CD4-positive, alpha-beta T cell treated with Interleukin-2 at 100 ng/mL for 4 hours (primary cell): ENCODE measurements around the gene CSTF3.
A peak's percentile ranks its signal among the peaks of the same experiment; 100 is the strongest.
"Not testable (repeated sequence)": the region's sequence is repeated elsewhere in the genome, so short reads cannot be mapped to it uniquely, and the experiment has no call there.

Experiments
- DNase-seq: peaks from one replicate; pipeline ENCODE4 v3.0.0-alpha.2; 2020; ENCODE audit warnings: low spot score

Gene CSTF3

DNA sequence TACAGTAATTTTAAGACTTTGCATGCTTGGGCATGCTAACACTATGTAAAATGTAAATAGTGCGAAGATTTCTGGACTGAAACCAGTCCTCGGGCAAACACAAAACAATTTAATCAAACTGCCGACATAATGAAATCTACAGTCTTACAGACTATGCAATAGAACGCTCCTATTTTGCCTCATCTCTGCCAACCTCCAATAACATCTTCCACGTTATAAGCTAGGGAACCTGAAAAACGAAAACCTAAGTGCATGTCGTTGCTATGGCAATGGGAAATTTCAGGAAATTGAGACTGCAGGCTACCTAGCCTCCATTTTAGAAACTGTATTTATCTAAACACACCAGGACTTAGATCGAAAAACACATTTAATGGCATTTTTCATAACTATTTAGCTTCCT, 1.1 kb downstream of the CSTF3 start:
- DNase-seq, result peak; percentile 12

DNA sequence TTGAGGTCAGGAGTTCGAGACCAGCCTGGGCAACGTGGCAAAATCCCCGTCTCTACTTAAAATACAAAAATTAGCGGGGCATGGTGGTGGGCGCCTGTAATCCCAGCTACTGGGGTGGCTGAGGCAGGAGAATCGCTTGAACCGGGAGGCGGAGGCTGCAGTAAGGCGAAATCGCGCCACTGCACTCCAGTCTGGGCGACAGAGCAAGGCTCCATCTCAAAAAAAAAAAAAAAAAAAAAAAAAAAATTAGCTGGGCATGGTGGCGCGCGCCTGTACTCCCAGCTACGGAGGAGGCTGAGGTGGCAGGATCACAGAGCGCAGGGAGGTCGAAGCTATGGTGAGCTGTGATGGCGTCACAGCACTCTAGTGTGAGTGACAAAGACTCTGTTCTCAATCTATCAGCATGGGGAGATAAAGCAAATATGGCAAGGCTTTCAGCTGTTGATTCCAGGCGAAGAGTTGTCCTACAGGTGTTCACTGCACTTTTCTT, 1.9 kb downstream of the CSTF3 start:
- DNase-seq, result not testable (repeated sequence)

DNA sequence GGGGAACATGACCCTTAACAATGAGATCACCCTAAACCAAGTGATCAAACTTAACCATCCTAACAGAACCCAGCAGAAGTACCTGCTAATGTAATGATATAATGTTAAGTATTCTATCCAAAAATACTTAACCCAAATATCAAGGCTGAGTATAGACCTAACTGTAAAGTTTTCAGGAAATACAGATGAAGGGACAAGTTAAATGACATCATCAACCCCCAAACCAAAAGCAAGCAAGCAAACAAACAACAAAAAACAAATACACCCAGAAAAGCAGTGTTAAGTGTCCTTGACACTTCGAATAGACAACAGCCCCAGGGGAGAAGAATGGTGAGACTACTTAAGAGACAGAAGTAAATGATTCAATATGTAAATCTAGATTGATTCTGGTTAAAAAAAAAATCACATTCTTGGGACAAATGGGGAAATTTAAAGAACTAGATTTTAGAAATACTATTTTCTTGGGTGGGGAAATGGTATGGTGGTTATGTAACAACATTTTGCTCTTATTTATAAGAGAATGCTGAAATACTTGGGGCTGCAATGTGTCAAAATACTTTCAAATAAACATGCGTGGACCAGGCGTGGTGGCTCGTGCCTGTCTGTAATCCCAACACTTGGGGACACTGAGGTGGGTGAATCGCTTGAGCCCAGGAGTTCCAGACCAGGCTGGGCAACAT, 2.5 kb downstream of the CSTF3 start:
- no peak for DNase-seq

DNA sequence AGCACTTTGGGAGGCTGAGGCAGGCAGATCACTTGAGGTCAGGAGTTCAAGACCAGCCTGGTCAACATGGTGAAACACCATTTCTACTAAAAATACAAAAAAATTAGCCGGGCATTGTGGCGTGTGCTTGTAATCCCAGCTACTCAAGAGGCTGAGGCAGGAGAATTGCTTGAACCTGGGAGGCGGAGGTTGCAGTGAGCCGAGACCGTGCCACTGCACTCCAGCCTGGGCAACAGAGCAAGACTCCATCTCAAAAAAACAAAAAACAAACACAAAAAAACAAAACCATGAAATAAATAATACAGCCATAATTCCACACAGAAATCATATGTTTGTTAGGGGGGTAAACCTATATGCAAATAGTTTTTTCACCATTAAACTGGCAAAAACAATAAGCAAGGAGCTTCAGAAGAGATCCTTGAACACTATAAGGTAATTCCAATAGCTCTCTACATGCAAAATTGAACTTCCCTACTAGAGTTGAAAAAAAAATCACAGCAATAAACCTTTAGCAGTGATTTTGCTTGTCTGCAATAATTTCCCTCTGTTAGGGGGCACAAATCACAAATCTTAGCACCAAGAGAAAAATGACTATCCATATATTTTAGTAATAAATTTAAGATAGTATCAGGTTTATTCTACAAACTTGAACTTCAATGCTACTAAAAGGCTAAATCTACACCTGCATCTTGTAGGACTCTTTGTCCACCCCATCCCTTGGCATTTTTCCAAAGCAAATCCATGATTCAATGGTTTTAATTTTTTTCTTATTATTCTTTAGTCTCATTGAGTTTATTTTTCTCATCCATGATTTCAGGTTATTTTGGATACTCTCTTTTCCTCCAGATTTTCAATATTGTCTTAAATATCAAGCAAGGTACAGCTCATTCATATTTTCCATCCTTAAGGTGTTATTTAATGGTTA, 3.9 kb downstream of the CSTF3 start:
- no peak for DNase-seq

DNA sequence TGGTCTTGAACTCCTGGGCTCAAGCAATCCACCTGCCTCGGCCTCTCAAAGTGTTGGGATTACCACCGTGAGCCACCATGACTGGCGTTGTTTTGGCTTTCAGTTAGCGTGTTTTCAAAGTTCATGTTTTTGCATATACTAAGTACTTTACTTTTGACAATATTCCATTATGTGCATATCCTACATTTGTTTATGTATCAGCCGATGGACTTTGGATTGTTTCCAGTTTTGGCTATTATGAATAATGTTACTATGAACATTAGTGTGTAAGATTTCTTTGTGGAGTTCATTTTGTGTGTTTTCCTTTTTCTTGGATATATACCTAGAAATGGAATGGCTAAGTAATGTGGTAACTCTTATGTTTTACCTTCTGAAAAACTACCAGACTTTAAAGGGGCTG, 9.9 kb downstream of the CSTF3 start:
- DNase-seq, result no peak

DNA sequence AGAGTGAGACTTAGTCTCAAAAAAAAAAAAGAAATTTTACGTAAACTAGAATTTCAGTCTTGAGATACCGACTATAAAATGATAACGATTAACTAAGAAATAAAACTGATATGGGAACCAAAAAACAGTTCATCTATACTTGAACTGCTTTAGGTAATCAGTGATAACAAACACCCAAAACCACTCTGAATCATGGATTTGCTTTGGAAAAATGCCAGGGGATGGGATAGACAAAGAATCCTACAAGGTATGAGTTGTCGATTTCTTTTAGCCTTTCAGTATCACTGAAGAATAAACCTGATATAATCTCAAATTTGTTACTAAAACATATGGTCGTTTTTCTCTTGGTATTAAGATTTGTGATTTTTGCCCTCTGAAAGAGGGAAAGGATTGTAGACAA, 13.7 kb downstream of the CSTF3 start:
- DNase-seq, result no peak

DNA sequence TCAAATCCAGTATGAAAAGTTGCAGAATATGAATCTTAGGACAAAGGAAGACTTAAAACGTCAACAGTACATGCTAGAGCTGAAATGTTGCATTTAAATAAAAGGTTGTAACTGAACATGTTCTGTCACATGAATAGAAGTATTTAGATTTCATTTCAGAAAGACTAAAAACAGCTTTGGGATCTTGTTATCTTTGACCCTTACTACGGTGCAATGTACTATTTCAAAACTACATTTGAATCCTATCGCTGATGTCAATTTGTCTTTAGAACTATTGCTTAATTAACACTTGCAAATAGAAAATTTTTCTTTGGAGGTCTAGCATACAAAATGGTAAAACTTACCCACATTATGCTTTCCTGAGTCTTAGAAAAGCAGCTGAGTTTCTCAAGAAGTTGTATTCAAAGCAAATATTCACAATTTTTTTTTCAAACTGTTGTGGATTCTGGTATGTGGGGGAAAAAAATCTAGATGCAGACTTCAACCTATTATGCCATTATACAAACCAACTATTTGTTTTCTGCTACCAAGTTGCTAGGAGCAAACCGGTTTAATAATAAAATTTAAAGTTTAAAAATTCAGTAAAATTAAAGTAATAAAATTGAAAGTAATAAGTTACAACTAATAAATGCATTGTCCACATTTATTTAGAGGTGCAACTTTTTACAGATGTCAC, 25.4 kb downstream of the CSTF3 start:
- no peak for DNase-seq

DNA sequence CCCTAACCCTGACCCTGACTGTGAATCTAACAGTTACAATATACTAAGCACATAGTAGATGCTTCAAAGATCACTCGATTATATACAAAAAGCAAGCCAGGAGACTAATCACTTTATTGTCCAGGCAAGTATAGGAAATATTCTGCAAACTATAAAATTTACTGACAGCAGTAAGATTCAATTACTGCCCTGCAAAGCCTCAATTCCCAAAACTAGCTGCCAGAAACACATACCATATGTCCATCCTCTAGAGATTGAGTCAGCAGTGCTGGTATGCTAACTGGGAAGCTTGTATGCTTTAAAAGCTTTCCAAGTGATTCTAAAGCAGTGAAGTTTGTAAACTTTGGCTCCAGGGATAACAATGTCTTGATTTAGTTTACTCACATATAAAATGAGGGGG, 26.1 kb downstream of the CSTF3 start:
- DNase-seq, result no peak

DNA sequence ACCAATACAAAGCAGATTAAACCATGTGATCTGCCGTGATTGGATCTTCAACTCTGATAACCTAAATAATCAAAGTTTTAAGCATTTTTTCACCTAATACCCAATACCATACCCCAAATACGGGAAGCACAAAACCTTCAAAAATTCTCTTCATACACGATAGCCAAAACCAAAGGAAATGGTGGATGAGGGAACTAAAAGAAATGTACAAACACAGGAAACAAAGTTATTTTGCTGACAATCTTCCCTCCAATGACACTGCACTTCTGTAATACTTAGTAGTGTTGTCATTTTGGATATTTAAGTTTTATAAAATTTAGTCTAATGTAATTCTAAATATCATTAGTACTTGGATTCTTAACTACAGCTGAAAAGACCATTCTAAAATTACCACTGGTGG, 27.0 kb downstream of the CSTF3 start:
- DNase-seq, result no peak

DNA sequence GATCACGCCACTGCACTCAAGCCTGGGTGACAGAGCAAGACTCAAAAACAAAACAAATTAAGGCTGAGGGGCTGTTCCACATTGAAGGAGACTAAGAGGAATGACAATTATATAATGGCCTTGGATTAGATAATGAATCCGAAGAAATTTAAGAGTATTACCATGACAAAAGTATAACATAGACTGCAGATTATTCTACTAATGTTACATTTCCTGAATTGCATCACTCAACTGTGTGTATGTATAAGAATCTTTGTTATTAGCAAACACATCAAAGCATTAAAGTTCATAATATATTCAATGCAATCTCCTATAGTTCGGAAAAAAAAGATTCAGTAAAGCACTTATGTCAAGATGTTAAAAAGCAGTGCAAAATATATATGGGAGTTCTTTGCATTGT, 27.5 kb downstream of the CSTF3 start:
- no peak for DNase-seq

DNA sequence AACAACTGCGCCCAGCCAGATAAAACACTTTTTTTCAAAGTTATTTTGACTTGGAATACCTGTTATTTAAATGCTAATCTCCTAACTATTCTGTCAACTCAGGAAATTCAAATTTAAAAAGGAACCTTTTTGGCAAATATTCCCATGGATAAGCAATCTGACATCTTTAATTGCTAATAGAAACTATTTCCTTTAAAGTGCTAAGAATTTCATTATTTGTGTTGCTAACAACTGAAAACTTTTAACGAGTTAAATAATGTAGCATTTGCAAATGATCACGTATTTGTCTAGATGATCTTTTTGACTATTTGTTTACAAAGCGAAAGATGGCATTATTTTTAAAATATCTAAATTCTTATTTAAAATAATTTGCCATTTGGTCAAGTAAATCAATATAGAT, 28.8 kb downstream of the CSTF3 start:
- no peak for DNase-seq

DNA sequence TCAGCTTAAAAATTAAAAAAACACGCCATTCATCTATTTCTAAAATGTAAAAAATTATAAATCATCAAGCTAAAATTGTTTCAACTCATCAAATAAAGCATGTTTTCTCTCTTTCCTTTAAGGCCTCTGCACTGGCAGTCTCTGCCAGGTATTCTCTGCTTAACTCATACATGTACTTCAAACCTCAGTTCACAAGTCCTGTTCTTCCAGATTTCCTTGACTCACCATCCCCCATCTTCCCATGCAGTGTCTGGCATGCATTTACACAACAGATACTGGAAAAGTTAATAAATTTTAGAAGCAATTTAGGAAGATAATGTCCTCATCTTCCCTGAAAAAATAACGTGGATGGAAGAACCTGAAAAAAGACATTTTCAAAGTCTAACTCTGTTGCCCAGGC, 32.5 kb downstream of the CSTF3 start:
- DNase-seq, result no peak

DNA sequence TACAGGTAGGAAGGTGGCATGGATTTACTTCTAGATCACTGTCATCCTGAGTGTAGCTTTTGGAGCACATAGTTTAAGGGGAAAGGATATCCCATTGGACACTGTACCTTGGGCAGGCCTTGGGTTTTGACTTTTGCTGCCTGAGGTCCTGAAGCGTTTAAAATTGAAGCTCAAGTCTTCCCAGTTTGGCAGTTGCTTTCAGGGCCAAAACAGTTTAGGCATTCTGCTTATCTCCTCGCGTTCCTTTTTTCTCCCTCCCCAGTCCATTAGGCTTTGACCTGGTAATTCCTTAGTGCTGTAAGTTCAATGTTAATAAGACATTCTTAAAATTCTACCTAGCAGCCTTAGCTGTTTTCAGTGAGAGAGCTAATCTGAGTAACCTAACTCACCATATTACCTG, 35.7 kb downstream of the CSTF3 start:
- no peak for DNase-seq

DNA sequence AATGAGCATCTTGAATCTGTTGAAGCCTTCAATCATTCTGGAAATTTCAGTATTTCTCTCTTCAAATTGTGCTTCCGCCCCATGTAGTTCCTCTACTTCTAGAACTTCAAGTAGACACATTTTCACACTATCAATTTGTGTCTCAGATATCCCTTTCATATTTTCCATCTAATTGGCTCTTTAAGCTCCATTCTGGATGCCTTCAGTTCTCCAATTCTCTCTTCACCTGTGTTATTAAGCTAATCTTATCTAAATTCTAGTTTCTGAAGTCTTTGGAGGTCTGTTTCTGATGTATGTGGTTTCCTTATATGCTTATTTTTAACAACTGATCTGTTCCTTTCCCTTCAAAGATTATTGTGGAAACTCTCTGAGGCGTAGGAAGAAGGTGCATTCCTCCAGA, 36.3 kb downstream of the CSTF3 start:
- DNase-seq, result no peak

DNA sequence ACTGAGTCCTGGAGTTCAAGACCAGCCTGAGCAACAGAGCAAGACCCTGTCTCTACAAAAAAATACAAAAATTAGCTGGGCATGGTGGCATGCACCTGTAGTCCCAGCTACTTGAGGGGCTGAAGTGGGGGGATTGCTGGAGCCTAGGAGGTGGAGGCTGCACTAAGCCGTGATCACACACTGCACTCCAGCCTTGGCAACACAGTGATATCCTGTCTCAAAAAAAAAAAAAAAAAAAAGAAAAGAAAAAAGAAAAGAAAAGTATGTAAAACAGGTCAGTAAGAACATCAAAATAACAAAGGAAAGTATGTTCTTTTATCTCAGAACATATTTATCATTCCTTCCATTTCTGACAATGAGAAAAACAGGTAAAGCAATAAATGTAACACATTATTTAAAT, 38.6 kb downstream of the CSTF3 start:
- DNase-seq, result not testable (repeated sequence)

DNA sequence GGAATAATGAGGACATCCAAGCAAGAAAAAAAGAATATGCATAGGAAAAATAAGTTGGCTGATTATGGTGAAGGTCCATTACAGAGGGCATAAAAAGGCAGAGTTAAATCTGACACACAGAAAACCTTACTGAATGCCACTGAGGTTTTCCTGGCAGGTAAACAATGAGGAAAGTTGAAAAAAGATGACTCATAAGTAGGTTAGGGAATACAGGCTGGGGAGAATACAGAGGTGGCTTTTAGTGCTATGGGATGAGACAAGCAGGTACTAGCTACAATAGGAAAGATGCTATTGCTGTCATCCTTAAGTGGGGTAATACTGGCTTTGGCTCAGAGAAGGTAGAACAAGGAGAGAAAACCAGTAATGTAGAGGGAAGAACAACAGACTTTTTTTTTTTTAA, 44.7 kb downstream of the CSTF3 start:
- no peak for DNase-seq

DNA sequence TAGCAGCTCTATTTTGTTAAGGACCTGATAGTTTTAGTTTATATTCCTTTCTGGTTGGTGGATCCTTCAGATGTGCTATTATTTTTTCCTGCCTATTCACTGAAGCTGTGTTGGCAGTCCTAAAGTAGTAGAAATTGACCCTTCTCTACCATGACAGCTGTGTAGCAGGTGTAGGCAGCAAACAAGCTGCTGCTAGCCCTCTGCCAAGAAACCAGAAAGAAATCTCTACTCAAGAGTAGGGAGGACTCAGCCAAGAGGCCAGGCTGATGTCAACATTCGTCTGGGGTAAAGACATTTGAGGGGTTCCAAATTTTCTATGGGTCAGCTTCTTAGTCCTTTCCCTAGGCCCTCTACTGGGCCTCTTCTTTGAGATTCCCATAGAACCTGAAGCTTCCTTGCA, 51.2 kb downstream of the CSTF3 start:
- no peak for DNase-seq

DNA sequence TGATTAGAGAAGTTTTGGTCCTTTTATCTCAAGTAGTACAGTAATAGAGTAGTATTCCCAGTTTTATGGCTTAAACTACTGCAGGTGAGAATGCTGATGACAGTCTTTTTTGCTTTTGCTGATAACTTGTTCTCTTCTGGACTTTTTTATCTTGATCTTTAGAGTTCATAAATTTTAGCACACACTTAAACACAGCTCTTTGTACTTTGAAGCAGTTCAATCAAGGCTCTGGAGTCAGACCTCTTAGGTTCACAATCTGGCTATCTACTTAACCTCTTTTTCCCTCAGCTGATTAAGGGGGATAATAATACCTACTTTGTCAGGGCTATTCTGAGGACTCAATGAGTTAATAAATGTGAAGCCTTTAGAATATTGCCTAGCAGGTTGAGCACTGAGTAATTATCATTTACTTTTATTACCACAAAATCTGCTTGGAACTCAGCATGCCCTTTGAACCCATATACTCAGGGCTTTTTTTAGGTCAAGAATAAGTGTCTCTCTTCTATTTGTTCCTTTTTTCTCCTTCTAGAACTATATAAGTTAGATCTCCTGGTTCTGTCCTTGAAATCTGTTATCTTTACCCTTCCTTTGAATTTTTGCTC, 51.9 kb downstream of the CSTF3 start:
- no peak for DNase-seq

DNA sequence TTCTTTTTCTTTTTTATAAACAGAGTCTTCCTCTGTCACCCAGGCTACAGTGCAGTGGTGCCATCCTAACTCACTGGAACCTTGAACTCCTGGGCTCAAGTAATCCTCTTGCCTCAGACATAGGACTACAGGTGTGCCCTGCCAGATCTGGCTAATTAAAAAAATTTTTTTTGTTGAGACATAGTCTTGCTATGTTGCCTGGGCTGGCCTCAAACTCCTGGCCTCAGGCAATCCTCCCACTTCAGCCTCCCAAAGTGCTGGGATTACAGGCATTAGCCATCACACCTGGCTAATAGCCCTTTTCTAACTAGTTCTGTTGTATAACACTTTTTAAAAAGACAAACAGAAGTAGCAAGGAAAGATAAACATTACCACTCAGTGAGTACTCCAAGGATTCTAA, 57.4 kb downstream of the CSTF3 start:
- DNase-seq, result no peak

DNA sequence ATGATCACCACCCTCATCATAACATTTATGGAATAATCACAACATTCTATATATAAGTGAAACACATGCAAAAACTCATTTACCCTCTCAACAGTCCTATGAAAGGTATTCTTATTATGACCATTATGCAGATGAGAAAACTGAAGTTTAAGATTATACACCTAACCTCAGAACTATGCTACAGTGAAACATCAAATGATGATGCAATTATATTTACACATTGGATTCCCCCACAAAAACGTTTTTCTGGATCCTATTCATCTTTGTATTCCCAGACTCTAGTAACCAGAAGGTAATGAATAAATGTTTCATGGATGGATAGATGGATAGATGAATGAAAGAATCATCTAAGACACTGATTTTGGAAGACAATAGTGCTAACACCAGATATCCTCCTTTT, 67.1 kb downstream of the CSTF3 start:
- no peak for DNase-seq

DNA sequence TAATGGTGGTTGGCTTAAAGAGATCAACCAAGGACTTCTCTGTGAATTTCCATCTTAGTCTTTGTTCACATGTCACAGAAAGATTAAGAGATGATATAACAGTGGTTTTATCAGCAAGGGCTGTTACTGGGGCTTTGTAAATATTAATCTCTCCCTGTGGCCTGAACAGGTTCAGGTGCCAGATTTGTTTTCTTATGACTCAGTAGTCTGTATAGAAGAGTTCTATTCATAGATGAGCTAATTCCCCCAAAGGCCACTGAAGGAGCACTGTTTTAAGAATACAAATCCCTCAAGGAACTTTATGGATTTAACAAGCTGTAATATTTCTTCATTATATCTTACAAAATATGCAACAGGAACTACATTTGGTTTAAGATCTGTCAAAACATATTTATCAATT, 71.5 kb downstream of the CSTF3 start:
- no peak for DNase-seq

DNA sequence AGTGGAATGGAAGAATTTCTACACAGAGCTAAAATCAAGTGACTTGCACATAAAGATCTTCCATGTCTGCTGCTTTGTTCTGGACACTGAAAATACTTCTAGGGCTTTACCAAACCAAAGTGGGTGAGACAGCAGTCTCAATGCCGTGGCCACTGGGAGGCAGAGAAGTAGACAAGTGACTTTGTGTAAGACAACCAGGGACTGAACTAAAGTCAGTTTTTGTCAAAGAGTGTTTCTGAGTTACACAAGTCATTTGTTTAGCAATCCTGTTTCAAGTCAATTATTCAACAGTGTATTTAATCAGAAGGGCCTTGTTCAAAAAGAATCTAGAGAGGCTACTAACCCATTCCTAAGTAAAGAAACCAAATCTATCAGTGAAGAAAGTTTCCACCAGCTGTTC, 75.3 kb downstream of the CSTF3 start:
- no peak for DNase-seq

DNA sequence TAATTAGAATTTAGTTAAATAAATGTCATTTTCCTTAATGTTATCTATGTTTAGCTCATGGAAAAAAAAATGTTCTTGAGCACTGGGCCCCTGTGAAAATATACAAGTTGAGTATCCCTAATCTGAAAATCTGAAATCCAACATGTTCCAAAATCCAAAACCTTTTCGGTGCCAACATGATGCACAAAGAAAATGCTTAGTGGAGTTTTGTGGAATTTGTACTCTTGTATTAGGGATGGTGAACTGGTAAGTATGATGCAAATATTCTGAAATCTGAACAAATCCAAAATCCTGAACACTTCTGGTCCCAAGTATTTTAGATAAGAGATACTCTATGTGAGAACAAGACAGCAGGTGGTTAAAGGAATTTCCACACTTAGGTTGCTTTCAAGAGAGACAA, 77.4 kb downstream of the CSTF3 start:
- no peak for DNase-seq
